Measurements from ENCODE around the gene C2CD2L. TPM values are rescaled to one million over a fixed set of nuclear protein-coding genes. Genes with fewer than 3 reads are reported as not detected.

C2CD2L gene
- total RNA-seq, 1 donor from 2014 or later, result 11.0 TPM

DNA sequence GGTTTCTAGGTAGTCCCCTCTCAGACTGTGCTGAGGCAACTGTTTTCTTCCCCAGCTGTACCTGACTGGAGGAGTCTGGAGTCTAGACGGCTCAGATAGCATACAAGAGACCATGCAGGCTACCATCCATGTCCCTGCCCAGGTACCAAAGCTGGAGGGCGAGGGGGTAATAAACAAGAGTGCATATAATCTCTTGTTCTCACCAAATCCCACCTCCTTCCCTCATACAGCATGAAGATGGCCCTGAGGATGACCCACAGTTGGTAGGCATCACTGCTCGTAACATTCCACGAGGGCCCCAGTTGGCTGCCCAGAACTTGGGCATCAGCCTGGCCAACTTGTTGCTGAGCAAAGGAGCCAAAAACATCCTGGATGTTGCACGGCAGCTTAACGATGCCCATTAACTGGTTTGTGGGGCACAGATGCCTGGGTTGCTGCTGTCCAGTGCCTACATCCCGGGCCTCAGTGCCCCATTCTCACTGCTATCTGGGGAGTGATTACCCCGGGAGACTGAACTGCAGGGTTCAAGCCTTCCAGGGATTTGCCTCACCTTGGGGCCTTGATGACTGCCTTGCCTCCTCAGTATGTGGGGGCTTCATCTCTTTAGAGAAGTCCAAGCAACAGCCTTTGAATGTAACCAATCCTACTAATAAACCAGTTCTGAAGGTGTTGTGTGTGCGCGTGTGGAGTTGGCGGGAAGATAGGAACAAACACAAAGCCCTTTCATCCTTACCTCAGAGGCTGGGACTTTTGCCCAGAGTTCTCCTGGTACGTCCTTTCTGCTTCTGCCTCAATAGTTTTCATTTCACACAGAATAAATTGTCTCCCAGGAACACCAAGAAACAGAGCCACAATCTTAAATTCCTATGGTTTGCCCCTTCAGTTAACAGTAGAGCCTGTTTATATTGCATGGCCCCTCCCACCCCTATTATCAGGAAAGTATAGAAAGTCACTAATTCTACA lies 14.0 kb upstream of the C2CD2L start:
- DNase-seq (ENCODE audit: low spot score), result no peak

DNA sequence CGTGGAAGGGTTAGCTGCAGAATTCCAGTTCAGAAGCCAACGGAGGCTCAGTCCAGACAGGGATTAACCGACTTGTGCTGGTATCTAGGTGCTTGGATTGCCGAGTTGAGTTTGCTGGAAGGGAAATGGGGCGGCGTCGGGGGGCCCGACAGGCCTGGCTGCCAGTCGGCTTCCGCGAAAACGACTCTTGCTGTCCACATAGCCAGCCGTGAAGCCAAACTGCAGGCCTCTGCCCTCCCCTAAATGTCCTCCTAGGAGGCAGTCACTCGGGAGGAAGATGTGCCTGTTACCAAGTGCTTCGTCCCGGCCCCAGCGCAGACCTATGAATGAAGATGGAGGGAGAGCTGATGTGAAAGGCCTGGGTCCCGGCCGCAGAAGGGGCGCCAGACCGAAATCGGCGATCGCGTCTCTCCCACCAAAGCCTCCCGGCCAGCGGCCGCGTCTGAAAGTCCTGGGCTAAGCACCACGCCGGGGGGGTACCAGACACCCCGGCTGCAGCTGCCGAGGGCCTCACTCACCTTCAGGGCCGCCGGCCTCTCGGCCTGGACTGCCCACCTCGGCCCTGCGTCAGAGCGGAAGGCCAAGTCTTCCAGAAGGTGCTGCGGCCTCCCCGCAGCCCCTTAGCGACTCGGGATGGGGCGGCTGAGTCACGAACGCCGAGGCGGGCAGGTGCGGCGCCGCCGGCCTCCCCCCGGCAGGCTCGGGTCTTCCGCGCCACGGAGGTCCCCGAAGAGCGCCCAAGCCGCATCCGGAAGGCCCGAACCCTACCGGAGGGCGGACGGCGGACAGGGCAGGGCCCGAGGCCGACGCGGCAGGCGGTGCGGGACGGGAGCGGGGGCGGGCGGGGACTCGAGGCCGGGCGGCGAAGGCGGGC lies 13.0 kb upstream of the C2CD2L start:
- no peak for DNase-seq (ENCODE audit: low spot score)

DNA sequence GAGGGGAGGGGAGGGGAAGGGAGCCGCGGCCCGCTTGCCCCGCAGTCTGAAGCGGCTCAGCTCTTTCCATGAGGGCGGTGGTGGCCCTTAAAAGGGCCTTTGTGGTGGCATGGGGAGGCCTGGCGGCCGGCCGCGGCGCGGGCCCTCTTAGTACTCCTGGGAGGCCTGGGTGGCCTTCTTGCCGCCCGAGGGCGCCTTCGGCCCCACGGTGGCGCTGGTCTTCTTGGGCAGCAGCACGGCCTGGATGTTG lies 12.4 kb upstream of the C2CD2L start:
- peak; percentile 93 for DNase-seq (ENCODE audit: low spot score)

DNA sequence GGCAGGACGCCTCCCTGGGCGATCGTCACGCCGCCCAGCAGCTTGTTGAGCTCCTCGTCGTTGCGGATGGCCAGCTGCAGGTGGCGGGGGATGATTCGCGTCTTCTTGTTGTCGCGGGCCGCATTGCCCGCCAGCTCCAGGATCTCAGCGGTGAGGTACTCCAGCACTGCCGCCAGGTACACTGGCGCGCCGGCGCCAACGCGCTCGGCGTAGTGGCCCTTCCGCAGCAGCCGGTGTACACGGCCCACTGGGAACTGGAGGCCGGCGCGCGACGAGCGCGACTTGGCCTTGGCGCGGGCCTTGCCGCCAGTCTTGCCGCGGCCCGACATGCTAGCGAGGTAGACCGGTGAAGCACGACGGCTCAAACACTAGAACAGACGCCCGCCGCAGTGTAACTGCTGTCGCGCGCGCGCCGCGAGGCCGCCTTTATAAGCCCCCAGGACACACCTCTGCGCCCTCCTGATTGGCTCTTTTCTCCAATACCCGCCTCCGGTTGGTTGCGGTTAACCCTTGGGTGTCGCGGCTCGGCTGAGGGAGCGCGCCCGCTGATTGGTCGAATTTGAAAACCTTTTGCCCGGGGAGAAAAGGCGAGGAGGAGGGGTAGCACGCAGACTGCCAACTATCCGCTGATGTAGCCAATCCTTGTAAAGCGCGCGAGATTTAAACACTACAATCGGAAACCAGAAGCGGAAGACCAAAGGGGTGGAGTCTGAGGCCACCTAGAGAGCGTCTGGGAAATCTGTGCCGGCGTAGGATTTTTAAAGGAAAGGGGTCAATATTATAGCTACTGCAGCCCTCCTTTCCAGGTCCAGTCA lies 11.9 kb upstream of the C2CD2L start:
- peak; percentile 99 for DNase-seq (ENCODE audit: low spot score)

DNA sequence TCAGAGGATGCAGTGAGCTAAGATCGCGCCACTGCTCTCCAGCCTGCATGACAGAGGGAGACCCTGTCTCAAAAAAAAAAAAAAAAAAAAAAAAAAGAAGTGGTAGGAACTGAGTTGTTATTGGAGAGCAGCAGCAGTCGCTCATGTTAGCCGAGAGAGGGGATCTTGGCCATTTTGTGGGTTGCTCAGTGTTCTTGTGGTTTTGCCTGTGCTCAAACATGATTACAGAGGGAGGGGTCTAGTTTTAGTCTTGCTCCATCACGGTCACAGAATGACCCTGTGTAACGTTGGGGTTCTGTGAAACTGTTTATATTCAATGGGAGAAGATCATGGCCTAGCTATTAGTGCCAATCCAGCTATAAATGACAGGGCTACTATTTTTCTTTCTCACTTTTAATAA lies 7.4 kb upstream of the C2CD2L start:
- no peak for DNase-seq (ENCODE audit: low spot score)

DNA sequence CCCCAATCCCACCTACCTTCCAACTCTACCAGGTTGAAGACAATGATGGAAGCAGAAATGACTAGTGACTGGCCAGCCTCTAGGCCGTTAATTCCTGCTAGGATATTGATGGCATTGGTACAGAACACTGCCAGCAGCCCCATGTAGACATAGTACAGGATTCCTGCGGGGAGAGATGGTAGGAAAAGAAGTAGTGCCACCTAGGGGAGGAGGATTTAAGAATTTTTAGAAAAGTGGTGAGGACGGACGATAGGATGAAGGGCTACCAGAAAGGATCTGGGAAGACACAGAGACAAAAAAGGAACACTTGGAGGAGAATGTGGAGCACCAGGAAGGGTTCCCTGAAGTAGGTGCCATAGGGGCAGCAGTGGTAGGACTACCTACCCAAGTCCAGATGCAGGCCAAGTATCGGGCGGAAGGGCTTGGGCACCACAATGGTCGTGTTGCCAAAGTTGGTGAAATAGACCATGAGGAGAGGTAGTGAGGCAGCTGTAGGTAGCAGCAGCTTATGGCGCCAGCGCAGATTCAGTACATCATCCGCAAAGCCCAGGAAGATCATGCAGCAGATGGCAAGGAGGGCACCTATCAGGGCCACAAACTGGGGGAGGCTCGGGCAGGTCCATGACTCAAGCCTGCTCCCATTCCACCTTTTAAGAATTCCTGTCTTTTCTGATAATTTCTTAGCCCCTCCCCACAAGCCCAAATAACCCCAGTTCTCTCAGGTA lies 6.7 kb upstream of the C2CD2L start:
- DNase-seq (ENCODE audit: low spot score), result no peak

DNA sequence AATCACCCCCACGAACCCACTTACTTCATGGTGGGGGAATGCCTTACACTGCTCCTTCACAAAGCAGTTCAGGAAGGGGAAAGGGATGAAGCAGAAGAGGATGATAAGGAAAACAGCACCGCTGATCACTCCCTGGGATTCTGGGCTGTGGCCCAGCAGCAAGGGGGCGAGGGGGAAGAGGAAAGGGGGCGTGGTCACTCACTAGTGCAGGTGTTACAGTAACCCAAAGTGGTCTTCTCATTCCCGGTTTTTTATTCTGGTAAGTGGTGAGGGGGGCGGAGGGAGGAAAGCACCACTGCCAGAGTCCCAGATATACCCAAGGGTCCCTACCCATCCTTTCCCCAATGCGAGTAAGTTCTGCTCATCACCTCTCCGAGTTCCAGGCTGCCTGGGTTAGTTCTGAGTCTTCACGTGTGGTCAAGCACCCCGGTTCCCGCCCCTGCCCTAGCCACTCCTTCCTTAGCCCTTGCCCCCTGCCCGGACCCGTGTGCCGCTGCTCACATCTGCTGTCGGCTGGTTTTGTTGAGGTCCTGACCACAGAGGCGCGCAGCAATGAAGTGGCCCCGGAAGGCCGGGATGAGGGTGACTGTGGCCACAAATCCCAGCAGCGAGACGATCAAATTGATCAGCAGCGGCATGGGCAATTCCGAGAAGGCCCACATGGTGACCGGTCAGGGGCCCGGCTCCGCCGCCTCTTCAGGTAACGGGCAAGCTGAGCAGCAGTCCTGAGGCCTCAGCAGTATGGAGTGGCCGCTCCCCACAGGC lies 6.0 kb upstream of the C2CD2L start:
- DNase-seq (ENCODE audit: low spot score), result no peak

DNA sequence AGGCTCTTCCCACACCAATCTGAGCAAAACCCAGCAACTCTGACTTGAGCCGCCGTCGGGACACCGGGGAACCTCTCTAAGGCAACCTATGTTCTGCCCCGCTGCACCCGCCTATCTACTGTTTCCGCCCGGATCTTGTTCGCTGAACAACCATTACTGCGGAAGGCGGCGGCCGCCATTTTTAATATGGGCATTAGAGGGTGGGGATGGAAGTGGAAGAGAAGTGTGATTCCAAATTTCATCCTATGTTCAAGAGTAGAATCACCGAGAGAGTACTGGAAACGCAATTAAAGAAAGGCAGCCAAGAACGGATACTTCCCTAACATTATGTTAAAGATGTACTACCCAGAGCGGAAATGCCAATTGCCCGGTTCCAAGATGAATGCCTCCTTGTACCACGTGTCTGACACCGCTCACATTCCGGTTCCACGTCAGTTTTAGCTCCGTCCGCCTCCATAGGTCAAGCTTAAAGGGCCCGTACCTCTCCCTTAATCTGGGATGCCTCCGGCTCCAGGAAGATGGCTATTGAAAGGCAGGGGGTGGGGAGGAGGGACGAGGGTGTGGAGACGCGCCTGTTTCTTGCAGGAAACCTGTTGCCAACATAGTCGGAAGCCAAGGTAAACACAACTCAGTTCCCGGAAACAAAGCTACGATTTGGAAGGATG lies 5.3 kb upstream of the C2CD2L start, which contains the start of gene DPAGT1:
TSS of gene DPAGT1 (minus strand) at position 95 of the 665 bp plus-strand sequence. CDS start 198 bp downstream, outside the sequence.
- DNase-seq (ENCODE audit: low spot score), result no peak

DNA sequence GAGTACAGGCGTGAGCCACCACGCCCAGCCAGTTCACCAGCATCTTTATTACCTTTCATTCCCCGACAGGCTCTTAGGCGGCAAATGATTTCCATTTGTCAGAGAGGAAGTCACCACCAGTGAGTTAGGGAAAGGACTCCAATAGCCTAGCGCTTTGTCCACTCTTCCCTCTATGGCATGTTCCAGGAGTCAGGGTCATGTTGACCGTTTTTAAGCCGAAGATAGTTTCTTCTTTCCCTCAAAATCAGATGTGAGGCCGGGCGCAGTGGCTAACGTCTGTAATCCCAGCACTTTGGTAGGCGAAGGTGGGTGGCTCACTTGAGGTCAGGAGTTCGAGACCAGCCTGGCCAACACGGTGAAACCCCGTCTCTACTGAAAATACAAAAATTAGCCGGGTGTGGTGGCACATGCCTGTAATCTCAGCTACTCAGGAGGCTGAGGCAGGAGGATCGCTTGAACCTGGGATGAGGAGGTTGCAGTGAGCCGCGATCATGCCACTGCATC lies 3.9 kb upstream of the C2CD2L start:
- DNase-seq (ENCODE audit: low spot score), result peak; percentile 81

DNA sequence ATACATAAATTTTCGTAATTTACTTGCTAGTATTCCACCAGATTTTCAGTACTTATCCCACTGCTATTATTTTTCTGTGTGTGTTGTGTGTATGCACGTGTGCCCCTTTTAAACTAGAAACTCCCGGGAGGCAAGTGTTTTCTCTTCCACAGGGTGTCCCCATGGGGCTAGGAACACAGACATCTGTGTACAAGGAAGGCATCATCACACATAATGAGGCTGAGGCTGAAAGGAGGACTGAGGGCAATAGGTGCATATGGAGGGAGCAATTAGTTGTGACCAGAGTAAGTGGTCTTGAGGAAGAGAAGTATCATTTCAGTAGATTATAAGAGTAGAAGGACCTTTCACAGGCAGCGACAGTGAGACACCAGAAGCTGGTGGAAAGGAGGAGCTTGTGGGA lies 3.4 kb upstream of the C2CD2L start:
- no peak for DNase-seq (ENCODE audit: low spot score)

DNA sequence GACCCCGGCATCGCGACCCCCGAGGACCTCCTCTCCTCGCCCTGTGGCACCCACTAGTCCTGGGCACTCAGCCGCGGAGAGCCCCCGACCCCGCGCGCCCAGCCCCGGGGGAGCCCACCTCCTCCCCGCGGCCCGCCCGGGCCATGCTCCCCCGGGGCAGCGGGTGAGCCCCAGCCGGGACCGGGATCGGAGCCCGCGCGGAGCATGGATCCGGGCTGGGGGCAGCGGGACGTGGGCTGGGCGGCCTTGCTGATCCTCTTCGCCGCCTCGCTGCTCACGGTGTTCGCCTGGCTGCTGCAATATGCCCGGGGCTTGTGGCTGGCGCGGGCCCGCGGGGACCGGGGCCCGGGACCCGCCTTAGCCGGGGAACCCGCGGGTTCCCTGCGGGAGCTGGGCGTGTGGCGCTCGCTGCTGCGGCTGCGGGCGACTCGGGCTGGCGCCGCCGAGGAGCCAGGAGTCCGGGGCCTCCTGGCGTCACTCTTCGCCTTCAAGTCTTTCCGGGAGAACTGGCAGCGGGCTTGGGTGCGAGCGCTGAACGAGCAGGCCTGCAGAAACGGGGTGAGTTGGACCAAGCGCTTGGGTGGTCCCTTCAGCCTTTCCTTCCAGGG lies 498 bp downstream of the C2CD2L start:
- DNase-seq (ENCODE audit: low spot score), result no peak

DNA sequence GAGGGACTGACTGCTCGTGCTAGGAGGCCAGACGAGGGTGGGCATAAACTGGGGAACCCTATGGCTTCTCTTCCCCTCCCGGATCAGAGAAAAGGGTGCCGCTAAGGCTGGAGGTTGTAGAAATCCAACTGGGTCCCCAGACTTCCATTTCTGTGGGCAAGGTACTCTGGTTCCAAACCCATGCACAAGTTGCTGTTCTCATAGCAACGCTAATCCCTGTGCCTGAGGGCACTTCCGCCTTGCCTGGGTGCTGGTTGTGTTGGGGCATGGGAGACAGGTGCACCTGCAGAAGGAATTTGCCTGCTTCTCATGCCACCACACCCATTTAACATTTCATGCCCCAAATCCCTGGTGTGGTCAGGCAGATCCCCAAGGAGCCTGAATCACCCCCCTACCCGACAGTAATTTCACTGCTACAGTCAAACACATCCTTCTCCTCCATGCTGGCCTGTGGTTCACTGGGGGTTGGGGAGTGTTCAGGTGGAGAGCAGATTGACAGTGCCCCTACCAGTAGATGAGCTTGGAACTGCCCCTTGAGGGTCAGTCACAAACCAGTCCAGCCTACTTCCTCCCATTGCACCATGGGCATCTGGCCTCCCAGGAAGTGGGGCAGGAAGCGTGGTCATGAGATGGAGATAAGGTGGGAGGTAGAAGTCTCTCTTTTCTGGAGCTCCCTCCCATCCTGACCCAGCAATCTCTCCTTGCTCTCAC lies 1.2 kb downstream of the C2CD2L start:
- DNase-seq (ENCODE audit: low spot score), result peak; percentile 33

DNA sequence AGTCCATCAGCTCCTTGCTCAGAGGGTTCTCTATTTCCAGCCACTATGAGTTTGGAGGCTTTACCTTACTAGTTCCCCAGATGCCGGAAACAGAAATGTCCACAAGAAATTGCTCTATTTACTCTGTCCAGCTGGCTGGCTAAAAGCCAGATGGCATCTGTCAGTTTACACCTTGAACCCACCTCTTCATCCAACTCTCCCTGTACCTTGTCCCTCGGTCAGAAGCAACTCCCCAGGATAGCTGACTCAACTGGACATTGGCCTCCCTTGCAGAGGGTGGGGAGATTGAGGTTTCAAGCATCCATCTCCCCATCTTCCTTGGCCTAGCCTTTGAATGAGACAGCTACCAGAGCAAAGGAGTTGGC lies 1.7 kb downstream of the C2CD2L start:
- no peak for DNase-seq (ENCODE audit: low spot score)

DNA sequence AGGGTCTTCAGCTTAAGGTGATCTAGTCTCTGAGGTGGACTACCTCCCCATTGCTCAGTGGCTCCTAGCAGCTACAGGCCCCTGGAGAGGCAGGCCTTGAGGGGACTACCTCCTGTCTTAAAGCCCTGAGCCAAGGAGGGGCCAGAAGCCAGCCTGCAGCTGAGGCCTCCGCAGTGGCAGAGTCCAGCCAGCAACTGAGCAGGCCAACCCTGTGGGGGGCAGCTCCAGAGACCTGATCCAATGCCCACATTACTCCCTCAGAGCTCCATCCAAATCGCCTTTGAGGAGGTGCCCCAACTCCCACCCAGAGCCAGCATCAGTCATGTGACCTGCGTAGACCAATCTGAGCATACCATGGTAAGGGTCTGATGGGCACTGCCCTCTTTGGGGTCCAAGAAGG lies 2.7 kb downstream of the C2CD2L start:
- DNase-seq (ENCODE audit: low spot score), result peak; percentile 78

DNA sequence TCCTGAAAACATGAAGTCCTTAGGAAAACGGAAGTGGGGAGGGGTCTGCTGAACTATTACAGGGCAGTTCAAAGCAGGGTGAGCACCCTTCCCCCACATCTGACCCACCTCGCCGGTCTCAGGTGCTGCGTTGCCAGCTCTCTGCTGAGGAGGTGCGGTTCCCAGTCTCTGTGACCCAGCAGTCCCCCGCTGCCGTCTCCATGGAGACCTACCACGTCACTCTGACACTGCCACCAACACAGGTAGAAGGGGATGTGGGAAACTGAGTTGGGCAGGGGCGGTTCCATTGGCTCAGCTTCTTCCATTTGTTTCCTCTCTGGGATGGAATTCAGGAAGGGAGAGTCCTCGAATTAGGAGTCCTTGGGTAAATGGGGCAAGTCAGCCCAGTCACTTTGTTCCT lies 3.3 kb downstream of the C2CD2L start:
- no peak for DNase-seq (ENCODE audit: low spot score)

DNA sequence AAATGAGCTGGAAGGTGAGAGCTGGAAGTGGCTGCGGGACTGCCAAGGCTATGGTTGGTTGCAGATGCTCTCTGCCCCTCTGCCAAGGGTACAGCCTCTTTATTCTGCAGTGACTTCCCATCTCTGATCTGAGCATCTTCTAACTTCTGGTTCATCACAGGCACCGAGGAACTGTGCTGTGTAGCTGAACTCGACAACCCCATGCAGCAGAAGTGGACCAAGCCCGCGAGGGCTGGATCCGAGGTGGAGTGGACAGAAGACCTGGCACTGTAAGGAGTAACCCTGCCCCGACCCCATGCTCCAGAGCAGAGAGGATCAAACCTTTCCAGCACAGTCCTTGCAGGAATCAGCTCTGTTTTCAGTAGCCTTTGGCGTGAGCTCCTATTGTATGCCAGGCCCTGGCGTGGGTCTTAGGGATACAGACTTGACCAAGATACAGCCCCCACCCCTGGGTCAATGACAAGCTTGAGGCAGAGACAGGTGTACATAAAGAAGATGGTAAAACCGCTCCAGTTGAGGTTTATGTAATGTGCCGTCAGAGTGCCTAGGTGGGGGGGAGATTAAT lies 4.3 kb downstream of the C2CD2L start:
- peak; percentile 80 for DNase-seq (ENCODE audit: low spot score)

DNA sequence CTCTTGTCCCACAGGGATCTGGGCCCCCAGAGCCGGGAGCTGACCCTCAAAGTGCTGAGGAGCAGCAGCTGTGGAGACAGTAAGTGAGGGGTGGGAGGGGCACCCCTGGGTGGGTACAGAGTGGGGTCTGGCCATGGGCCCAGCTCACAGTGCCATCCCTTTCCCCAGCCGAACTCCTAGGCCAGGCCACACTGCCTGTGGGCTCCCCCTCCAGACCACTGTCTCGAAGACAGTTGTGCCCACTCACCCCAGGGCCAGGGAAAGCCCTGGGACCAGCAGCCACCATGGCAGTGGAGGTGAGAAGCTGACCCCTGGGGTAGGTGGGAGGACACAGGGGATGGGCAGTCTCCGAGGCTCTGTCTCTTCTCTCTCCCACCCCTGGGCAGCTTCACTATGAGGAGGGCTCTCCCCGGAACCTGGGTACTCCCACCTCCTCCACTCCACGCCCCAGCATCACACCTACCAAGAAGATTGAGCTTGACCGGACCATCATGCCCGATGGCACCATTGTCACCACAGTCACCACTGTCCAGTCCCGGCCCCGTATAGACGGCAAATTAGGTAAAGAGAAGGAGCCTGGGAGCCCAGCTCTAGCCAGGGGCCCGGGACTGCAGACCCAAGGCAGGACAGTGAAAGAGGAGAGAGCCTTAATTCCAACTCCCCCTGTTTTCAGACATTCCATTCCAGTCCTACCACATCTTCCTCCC lies 5.3 kb downstream of the C2CD2L start:
- peak; percentile 67 for DNase-seq (ENCODE audit: low spot score)

Measured in mesenteric fat pad (tissue), 1 donor.